Right lobe of liver (tissue), 4 donors: ENCODE results near the gene SMPD4.
"Not testable (repeated sequence)": the region's sequence is repeated elsewhere in the genome, so short reads cannot be mapped to it uniquely, and the experiment has no call there.

Experiments used
- POLR2A ChIP-seq: fragments of 450-650 bp; IDR thresholded peaks from one replicate; pipeline ENCODE4 v1.6.1; 2017; ENCODE audit warnings: antibody characterized with exemption, mild to moderate bottlenecking
- TF ChIP-seq, protein P1 (sequence below), 4 donors: fragments of 200-600 bp in 3 of 4; fragments of 450-650 bp in 1 of 4; IDR thresholded peaks; one replicate each; pipeline versions ENCODE4 v1.5.1 to v1.8.0; 2016 to 2022; ENCODE audit warnings: antibody characterized with exemption in 4 of 4, mild to moderate bottlenecking in 2 of 4
- donor health status: DM: no; HTN: no; CAD: no.
- donor health status: DM: no; HTN: no; CAD: no.
- donor health status: DM: no; HTN: yes; CAD: no.

DNA sequence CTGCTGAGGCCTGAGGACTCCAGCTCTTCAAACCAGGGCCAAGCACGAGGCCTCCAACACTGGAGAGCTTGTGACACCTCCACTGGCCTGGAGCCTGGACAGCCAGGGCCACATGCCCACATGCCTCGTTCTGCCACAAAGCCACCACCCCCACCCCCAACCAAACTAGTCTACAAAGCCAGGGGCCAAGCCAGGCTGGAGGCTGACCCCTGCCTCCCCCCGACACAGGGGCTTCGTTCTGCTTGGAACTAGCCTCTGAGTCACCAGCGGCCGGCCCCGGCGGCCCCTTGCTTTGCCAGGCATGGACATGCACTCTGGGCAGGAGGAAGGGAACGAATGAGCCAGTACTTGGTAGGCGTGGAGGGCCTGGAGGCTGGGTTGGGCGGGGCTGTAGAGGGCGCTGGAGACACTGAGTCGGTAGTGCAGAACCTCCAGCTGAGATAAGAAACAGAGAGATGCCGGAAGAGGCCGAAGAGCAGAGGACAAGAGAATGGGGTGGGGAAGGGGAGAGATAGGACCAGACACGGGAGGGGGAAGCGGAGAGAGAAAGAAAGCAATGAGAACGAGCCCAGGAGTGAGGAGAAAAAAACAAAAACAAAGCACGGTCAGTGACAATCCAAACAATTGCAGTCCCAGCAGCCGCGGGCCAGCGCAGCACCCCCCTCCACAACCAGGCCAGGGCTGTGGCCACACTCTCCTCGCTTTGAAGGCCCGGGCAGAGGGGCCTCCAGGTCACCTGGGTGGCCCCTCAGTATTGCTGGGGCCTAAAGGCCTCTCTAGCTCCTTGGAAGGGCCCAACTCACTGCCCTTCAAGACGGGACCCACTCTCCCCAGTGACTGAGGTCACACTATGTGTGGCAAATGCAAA is 20.3 kb downstream of the SMPD4 start:
- TF ChIP-seq, protein P1, sequence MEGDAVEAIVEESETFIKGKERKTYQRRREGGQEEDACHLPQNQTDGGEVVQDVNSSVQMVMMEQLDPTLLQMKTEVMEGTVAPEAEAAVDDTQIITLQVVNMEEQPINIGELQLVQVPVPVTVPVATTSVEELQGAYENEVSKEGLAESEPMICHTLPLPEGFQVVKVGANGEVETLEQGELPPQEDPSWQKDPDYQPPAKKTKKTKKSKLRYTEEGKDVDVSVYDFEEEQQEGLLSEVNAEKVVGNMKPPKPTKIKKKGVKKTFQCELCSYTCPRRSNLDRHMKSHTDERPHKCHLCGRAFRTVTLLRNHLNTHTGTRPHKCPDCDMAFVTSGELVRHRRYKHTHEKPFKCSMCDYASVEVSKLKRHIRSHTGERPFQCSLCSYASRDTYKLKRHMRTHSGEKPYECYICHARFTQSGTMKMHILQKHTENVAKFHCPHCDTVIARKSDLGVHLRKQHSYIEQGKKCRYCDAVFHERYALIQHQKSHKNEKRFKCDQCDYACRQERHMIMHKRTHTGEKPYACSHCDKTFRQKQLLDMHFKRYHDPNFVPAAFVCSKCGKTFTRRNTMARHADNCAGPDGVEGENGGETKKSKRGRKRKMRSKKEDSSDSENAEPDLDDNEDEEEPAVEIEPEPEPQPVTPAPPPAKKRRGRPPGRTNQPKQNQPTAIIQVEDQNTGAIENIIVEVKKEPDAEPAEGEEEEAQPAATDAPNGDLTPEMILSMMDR (IDR thresholded peaks at IDR 0.05): not testable (repeated sequence)
- not testable (repeated sequence) for TF ChIP-seq POLR2A
